GM12873 (cell line): Measurements from ENCODE around the gene OGFOD3.

Source experiments
- CTCF ChIP-seq: IDR thresholded peaks from 2 replicates; pipeline ENCODE4 v1.5.1; 2012; ENCODE audit warnings: low read depth, mild to moderate bottlenecking, moderate library complexity, low read length, control low read depth; ENCODE audit not compliant: insufficient read depth; ENCODE audit errors: missing control alignments

Gene OGFOD3

GRCh38 chr17:82373731-82374625 is 44.4 kb downstream of the OGFOD3 start:
- no peak for TF ChIP-seq CTCF

- no peak for TF ChIP-seq CTCF
Measured at GRCh38 chr17:82372249-82373071, 45.9 kb downstream of the OGFOD3 start.

GRCh38 chr17:82371333-82372248 is 46.8 kb downstream of the OGFOD3 start, which contains the start of gene UTS2R:
Gene UTS2R, plus strand, starts transcription at chr17:82371765. Its CDS starts 2,560 bp downstream, at chr17:82374325.
- no peak for TF ChIP-seq CTCF

- TF ChIP-seq CTCF, result no peak
Measured at GRCh38 chr17:82370471-82371332, 47.7 kb downstream of the OGFOD3 start.

GRCh38 chr17:82369211-82369610 is 49.2 kb downstream of the OGFOD3 start:
- no peak for TF ChIP-seq CTCF

GRCh38 chr17:82367724-82368524 is 50.5 kb downstream of the OGFOD3 start:
- no peak for TF ChIP-seq CTCF
